ENCODE measurements around the gene NUDT6. TPM values are rescaled to one million over a fixed set of nuclear protein-coding genes. Genes with fewer than 3 reads are reported as not detected.
A peak's percentile ranks its signal among the peaks of the same experiment; 100 is the strongest.

Gene NUDT6
- polyA plus RNA-seq, 1 of the 3 experiments (the other 2 are of a cell fraction), result 10.1 TPM

- TF ChIP-seq TEAD4 (IDR thresholded peaks at IDR 0.05; ENCODE audit: borderline replicate concordance, insufficient read depth) (no peak), RAD21 (IDR thresholded peaks at IDR 0.05; ENCODE audit: low read length) (no peak), RFX5 (IDR thresholded peaks at IDR 0.05; ENCODE audit: low read length) (no peak), RCOR1 (IDR thresholded peaks at IDR 0.05; ENCODE audit: low read length) (no peak), EZH2phosphoT487 (IDR thresholded peaks at IDR 0.05; ENCODE audit: borderline replicate concordance, low read depth) (no peak), ELF1 (IDR thresholded peaks at IDR 0.05) (peak; percentile 50; the same call in 1 of the 2 replicates), CHD2 (IDR thresholded peaks at IDR 0.05; ENCODE audit: low read length, partially characterized antibody) (peak; percentile 88), MEF2A (IDR thresholded peaks at IDR 0.05; ENCODE audit: borderline replicate concordance, low read depth) (no peak), YY1 (IDR thresholded peaks at IDR 0.05; ENCODE audit: low read depth) (no peak; the same call in 1 of the 2 replicates)
- TF ChIP-seq, protein P1, sequence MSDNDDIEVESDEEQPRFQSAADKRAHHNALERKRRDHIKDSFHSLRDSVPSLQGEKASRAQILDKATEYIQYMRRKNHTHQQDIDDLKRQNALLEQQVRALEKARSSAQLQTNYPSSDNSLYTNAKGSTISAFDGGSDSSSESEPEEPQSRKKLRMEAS (IDR thresholded peaks at IDR 0.05; ENCODE audit: low read depth), result peak; percentile 89
- TF ChIP-seq, protein P2, sequence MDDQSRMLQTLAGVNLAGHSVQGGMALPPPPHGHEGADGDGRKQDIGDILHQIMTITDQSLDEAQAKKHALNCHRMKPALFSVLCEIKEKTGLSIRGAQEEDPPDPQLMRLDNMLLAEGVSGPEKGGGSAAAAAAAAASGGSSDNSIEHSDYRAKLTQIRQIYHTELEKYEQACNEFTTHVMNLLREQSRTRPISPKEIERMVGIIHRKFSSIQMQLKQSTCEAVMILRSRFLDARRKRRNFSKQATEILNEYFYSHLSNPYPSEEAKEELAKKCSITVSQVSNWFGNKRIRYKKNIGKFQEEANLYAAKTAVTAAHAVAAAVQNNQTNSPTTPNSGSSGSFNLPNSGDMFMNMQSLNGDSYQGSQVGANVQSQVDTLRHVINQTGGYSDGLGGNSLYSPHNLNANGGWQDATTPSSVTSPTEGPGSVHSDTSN (IDR thresholded peaks at IDR 0.05), result no peak
Observed at GRCh38 chr4:122922877-122923511, 597 bp upstream of the NUDT6 start (continued).

DNA sequence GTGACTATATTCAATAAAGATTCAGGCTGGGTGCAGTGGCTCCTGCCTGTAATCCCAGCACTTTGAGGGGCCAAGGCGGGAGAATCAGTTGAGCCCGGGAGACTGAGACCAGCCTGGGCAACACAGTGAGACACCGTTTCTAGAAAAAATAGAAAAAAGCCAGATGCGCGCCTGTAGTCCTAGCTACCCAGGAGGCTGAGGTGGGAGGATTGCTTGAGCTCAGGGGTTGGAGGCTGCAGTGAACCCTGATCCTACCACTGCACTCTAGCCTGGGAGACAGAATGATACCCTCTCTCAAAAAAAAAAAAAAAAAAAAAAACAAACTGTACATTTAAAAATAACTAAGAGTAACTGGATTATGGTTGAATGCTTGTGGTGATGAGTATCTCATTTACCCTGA is 1.1 kb downstream of the NUDT6 start:
- Histone ChIP-seq H3K9ac (peak overlapping the region; percentile 75), H3K79me2 (ENCODE audit: insufficient read depth) (peaks cover 59% of the 10 kb centered on the region), H3K36me3 (replicated peaks in 1 of 2; ENCODE audit: control insufficient read depth in 1 of 2, insufficient read depth in 2 of 2, low read length in 1 of 2) (peaks cover 2% of the 10 kb centered on the region in 2 experiments), H3K27me3 (ENCODE audit: insufficient read depth) (no peaks in the 10 kb centered on the region), H2AFZ (ENCODE audit: low read depth) (peak overlapping the region; percentile 94), H3K9me2 (no peaks in the 10 kb centered on the region), H3K4me1 (ENCODE audit: control insufficient read depth in 1 of 2, insufficient read depth in 2 of 2, low read depth in 1 of 2, low read length in 1 of 2) (peaks cover 7% of the 10 kb centered on the region in 2 experiments; a peak in 3 of 4 replicates), H3K27ac (ENCODE audit: low read depth in 2 of 2, low read length in 1 of 2) (peak overlapping the region; percentile 67 to 95), H3F3A (replicated peaks; ENCODE audit: insufficient read depth) (peaks cover 22% of the 10 kb centered on the region), H3K9me3 (no peaks in the 10 kb centered on the region), H3K4me3 (ENCODE audit: low read depth in 2 of 2, low read length in 1 of 2) (peak overlapping the region; percentile 77 to 96), H4K20me1 (ENCODE audit: insufficient read depth) (no peaks in the 10 kb centered on the region), H3K4me2 (peak overlapping the region; percentile 81)
- ChIA-PET POLR2A (no interaction called here), CTCF (interaction anchor here (4.2 to 4.6 kb wide), 2 partner anchors 10 to 163 kb away, joined by 14 to 43 read pairs; no protein-coding TSS in a partner anchor)
- TF ChIP-seq, protein P3, sequence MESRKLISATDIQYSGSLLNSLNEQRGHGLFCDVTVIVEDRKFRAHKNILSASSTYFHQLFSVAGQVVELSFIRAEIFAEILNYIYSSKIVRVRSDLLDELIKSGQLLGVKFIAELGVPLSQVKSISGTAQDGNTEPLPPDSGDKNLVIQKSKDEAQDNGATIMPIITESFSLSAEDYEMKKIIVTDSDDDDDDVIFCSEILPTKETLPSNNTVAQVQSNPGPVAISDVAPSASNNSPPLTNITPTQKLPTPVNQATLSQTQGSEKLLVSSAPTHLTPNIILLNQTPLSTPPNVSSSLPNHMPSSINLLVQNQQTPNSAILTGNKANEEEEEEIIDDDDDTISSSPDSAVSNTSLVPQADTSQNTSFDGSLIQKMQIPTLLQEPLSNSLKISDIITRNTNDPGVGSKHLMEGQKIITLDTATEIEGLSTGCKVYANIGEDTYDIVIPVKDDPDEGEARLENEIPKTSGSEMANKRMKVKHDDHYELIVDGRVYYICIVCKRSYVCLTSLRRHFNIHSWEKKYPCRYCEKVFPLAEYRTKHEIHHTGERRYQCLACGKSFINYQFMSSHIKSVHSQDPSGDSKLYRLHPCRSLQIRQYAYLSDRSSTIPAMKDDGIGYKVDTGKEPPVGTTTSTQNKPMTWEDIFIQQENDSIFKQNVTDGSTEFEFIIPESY (IDR thresholded peaks at IDR 0.05; ENCODE audit: borderline replicate concordance, low read depth), result no peak
- TF ChIP-seq, protein P4, sequence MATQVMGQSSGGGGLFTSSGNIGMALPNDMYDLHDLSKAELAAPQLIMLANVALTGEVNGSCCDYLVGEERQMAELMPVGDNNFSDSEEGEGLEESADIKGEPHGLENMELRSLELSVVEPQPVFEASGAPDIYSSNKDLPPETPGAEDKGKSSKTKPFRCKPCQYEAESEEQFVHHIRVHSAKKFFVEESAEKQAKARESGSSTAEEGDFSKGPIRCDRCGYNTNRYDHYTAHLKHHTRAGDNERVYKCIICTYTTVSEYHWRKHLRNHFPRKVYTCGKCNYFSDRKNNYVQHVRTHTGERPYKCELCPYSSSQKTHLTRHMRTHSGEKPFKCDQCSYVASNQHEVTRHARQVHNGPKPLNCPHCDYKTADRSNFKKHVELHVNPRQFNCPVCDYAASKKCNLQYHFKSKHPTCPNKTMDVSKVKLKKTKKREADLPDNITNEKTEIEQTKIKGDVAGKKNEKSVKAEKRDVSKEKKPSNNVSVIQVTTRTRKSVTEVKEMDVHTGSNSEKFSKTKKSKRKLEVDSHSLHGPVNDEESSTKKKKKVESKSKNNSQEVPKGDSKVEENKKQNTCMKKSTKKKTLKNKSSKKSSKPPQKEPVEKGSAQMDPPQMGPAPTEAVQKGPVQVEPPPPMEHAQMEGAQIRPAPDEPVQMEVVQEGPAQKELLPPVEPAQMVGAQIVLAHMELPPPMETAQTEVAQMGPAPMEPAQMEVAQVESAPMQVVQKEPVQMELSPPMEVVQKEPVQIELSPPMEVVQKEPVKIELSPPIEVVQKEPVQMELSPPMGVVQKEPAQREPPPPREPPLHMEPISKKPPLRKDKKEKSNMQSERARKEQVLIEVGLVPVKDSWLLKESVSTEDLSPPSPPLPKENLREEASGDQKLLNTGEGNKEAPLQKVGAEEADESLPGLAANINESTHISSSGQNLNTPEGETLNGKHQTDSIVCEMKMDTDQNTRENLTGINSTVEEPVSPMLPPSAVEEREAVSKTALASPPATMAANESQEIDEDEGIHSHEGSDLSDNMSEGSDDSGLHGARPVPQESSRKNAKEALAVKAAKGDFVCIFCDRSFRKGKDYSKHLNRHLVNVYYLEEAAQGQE (IDR thresholded peaks at IDR 0.05; ENCODE audit: low read depth, low read length), result no peak
- no peak for TF ChIP-seq SIN3A (IDR thresholded peaks at IDR 0.05; ENCODE audit: borderline replicate concordance, low read depth, low read length)
- no peak for TF ChIP-seq GABPA (IDR thresholded peaks at IDR 0.05; ENCODE audit: low read depth)
- TF ChIP-seq, protein P2 (IDR thresholded peaks at IDR 0.05), result no peak
- no peak for TF ChIP-seq CHD2 (IDR thresholded peaks at IDR 0.05; ENCODE audit: low read length, partially characterized antibody)
- TF ChIP-seq IRF3 (IDR thresholded peaks at IDR 0.05; ENCODE audit: low read depth, low read length), result no peak
- no peak for TF ChIP-seq ELF1 (IDR thresholded peaks at IDR 0.05)
- no peak for TF ChIP-seq TAF1 (IDR thresholded peaks at IDR 0.05; ENCODE audit: borderline replicate concordance, low read depth, low read length)
- TF ChIP-seq FOXM1 (IDR thresholded peaks at IDR 0.05; ENCODE audit: low read depth), result no peak
- TF ChIP-seq SMC3 (IDR thresholded peaks at IDR 0.05; ENCODE audit: low read depth, low read length), result no peak
- no peak for TF ChIP-seq TCF12 (IDR thresholded peaks at IDR 0.05)
- DNase-seq, result no peak
- WGBS (ENCODE audit: low lambda C conversion rate), result 90% methylated on average over 5 of the region's 5 CpGs

All from SK-N-SH (cell line).